Suppressor macrophage (primary cell): ENCODE measurements around the gene ACTRT2.
A peak's percentile ranks its signal among the peaks of the same experiment; 100 is the strongest.

ENCODE experiments used
- DNase-seq, 4 experiments: peaks; one replicate each; pipeline ENCODE4 v3.0.0-alpha.2; 2020 to 2022

ACTRT2 gene

GRCh38 chr1:3055051-3055450, 33.8 kb downstream of the ACTRT2 start:
- DNase-seq, result no peak

GRCh38 chr1:3056641-3057040, 35.4 kb downstream of the ACTRT2 start:
- DNase-seq, result no peak

- no peak for DNase-seq
Observed at GRCh38 chr1:3058263-3059030, 37.2 kb downstream of the ACTRT2 start.

GRCh38 chr1:3060127-3060526, 38.9 kb downstream of the ACTRT2 start:
- DNase-seq, result no peak

GRCh38 chr1:3060601-3061551, 39.6 kb downstream of the ACTRT2 start:
- DNase-seq, result no peak

- no peak for DNase-seq
Observed at GRCh38 chr1:3061566-3061965, 40.3 kb downstream of the ACTRT2 start.

- DNase-seq, result no peak
Observed at GRCh38 chr1:3061981-3062615, 40.8 kb downstream of the ACTRT2 start.

- DNase-seq, result no peak
Observed at GRCh38 chr1:3062616-3063378, 41.5 kb downstream of the ACTRT2 start.

GRCh38 chr1:3063379-3064295, 42.4 kb downstream of the ACTRT2 start:
- no peak for DNase-seq

GRCh38 chr1:3064296-3064850, 43.1 kb downstream of the ACTRT2 start:
- no peak for DNase-seq

- DNase-seq, result no peak
Observed at GRCh38 chr1:3064901-3065300, 43.6 kb downstream of the ACTRT2 start.

- DNase-seq, result no peak
Observed at GRCh38 chr1:3065396-3065795, 44.1 kb downstream of the ACTRT2 start.

GRCh38 chr1:3065797-3066196, 44.5 kb downstream of the ACTRT2 start:
- no peak for DNase-seq

- DNase-seq, result peak; percentile 11 to 50 (median 22)
Observed at GRCh38 chr1:3066250-3066711, 45.0 kb downstream of the ACTRT2 start.

GRCh38 chr1:3066826-3067225, 45.6 kb downstream of the ACTRT2 start:
- DNase-seq, result no peak

- DNase-seq, result no peak
Observed at GRCh38 chr1:3067301-3067670, 46.0 kb downstream of the ACTRT2 start.

- no peak for DNase-seq
Observed at GRCh38 chr1:3067671-3068563, 46.6 kb downstream of the ACTRT2 start.

GRCh38 chr1:3068564-3069431, 47.5 kb downstream of the ACTRT2 start, which contains the start of gene PRDM16:
Gene PRDM16 (plus strand): TSS chr1:3069203. CDS start chr1:3069260, 57 bp downstream.
- peak in 1 of 4 experiments; percentile 6 for DNase-seq
